ENCODE data around the gene CFAP52.
"Not testable (repeated sequence)": the region's sequence is repeated elsewhere in the genome, so short reads cannot be mapped to it uniquely, and the experiment has no call there.

Gene CFAP52

DNA sequence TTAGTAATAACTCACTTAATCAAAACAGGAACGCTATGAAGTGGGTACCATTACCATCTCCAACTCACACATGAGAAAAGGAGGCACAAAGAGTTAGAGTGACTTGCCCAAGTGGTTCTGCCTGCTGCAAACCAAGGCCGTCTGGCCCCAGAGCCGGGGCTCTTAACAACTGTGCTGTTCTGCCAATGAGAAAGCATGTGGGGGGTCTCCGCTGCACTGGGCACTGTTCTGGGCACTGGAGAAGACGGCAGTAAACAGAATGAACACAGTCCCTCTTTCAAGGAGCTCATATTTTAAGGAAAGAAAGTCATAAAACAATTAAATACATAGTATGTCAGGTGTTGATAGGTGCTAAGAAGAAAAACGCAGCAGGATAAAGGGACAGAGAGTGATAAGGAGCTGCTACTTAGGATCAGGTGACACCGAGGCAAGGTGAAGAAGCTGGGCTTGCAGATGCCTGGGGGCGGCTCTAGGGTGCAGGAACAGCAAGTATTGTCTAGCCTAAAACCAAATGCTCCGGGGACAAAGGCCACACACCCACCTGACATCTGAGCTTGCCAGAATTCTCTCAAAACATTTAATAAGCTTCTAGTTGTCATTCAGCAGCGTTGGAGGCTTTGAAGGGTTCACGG is 7.4 kb upstream of the CFAP52 start:
- H3K4me3 ChIP-seq (ENCODE audit: low read depth, low read length), result no peak overlapping the region

DNA sequence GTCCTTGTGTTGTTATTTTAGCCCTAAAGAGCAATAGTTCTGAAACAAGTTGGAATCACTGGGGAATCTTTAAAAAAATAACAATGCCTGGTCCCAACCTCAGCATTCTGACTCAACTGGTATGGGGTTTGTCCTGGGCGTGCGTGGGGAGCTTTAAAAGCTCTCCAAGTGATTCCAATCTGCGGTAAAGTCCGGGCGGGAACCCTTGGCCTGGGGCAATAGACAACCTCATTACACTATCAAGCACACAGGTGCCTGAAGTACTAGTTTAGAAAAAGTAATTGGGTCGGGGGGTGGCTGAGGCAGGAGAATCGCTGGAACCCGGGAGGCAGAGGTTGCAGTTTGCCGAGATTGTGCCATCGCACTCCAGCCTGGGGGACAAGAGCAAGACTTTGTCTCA is 5.2 kb upstream of the CFAP52 start:
- H3K4me3 ChIP-seq (ENCODE audit: low read depth, low read length), result no peak overlapping the region

DNA sequence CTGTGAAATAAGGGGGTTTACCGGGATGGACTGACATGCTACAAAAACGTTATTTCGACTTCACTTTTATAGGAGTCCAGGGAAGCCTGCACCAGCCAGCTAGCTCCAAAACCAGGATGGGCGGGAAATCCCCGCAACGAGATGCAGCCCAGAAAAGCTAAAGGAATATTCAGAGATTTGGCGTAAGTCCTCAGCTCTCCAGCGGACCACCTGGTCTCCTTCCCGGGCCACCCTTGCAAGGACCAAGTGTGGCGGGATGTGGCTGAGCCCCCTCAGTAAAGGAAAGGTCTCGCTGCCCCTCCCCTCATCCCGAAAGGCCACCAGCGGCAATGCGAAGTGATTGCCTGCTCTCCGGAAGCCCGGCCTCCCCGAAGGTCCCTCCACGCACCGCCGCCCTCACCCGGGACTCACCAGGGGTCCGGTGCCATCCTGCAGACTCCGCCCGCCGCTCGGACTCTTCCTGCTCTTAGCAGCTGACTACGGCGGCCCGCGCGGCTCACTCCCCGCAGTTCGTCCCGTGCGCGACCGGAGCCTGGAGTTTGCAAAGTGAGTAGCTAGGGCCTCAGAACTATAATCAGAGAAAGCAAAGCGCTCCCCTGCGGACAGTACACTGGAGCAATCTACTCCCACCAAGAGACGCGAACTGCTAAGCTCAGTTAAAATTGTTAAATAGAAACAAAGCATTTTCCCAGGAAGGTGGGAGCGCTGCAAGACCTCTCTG is 901 bp upstream of the CFAP52 start, which contains the start of gene STX8:
Gene STX8 (minus strand): TSS at position 440 of the 721 bp plus-strand sequence. CDS start 12 bp downstream, at position 428.
- H3K4me3 ChIP-seq (ENCODE audit: low read depth, low read length), result peak within 1 kb of the TSS; percentile 78

DNA sequence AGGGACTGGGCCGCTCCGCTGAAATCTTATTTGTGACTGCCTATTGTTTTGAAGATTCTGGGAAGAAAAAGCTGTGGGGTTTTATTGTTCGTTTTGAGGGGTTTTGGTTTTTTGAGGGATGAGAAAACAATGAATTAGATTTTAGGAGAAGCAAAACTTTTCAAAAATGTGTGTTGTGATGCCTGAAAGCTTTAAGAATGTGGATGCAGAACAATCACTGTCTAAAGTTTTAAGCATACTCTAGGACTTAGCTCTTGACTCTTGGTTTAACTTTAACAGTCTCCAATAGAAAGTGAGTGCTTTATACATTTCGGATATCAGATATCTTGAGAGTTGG is 899 bp downstream of the CFAP52 start:
- H3K4me3 ChIP-seq (ENCODE audit: low read depth, low read length), result no peak overlapping the region

DNA sequence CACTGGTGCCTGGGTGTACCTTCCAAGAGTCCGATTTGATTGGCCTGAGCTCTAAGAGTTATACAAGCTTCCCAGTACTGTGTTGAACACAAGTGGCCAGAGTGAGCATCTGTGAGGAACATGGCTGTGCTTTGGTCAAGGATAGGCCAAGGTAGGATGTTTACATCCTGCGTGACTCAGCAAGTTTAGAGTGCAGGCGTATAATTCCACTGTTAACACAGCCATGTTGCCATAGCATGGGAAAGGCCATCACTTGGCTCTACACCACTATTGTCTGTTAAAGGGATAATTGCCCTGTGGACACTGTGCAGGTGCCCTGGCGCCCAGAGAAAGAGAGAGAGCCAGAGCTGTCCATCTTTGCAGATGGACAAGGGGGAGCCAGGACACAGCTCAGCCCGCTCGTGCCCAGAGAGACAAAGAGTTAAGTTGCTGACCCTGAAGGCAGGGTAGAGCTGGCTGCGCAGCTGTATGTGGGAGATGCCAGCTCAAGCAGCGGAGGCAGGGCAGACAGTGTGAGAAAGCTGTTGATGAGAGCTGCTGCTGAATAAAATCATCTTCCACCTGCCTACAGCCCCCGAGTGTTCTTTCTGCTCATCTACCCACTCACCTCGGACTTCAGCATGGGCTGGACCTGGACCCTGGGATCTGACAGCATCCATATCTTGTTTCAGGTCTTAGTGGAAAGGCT is 11.7 kb downstream of the CFAP52 start:
- H3K4me3 ChIP-seq (ENCODE audit: low read depth, low read length), result no peak overlapping the region

DNA sequence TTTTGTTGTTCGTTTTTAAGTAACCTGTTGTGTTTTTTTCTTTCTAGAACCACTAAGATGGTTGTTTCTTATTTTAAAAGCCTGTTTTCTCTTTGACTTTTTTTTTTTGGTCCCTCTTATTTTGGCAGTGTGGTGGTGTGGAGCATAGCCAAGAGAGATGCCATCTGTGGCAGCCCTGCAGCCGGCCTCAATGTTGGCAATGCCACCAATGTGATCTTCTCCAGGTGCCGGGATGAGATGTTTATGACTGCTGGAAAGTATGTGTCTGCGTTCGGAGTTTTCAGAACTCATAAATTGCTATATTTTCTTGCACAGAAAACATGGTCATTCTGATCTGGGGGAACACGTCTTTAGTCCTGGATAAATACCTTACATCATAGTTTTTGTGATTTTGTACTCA is 17.6 kb downstream of the CFAP52 start:
- no peak overlapping the region for H3K4me3 ChIP-seq (ENCODE audit: low read depth, low read length)

DNA sequence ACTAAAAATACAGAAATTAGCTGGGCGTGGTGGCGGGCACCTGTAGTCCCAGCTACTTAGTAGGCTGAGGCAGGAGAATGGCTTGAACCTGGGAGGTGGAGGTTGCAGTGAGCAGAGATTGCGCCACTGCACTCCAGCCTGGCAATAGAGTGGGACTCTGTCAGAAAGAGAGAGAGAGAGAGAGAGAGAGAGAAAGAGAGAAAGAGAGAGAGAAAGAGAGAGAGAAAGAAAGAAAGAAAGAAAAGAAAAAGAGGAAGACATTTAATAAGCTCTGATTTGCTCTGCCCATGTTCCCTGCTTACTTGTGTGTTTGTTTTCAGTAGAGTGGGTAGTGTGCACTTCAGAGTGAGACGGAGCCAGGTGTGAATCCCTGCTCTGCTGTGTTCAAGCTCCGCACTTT is 21.2 kb downstream of the CFAP52 start:
- H3K4me3 ChIP-seq (ENCODE audit: low read depth, low read length), result not testable (repeated sequence)

DNA sequence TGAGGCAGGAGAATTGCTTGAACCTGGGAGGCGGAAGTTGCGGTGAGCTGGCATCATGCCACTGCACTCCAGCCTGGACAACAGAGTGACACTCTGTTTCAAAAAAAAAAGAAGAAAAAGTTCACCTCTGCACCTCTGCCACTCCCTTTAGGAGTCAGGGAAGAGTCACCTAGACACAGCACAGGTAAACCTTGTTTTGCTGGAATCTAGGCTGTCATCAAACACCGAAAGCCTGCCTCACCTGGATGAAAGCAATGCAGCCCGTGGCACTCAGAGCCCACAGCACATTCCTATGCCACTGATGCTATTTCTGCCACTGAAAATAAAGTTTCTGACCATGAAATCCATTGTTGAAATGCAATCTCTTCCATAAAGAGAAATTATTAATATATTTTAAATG is 22.2 kb downstream of the CFAP52 start:
- H3K4me3 ChIP-seq (ENCODE audit: low read depth, low read length), result no peak overlapping the region

DNA sequence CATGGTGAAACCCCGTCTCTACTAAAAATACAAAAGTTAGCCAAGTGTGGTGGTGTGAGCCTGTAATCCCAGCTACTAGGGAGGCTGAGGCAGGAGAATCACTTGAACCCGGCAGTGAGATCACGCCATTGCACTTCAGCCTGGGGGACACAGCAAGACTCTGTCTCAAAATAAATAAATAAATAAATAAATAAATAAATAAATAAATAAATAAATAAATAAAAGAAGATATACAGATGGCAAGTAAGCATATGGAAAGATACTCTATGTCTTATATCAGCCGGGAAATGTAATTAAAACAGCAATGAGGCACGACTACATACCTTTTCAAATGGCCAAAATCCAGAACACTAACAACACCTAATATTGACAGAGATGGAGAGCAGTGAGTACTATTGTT is 28.1 kb downstream of the CFAP52 start:
- H3K4me3 ChIP-seq (ENCODE audit: low read depth, low read length), result not testable (repeated sequence)

DNA sequence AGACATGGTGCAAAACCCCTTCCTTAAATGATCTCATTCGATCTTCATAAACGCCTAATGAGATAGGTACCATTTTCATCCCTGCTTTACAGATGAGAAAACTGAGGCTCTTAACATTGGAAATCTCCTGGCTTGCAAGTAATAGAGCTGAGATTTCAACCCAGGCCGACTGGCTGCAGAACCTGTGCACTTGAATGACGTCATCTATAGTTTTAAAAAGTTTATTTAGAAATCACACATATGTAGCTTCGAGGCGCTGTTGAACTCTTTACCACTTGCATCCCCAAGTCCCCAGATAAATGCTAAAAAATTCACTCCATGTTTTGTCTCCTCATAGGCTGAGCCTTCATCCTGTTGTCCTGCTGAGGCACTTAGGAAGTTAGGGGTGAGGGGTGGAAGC is 30.0 kb downstream of the CFAP52 start:
- no peak overlapping the region for H3K4me3 ChIP-seq (ENCODE audit: low read depth, low read length)

DNA sequence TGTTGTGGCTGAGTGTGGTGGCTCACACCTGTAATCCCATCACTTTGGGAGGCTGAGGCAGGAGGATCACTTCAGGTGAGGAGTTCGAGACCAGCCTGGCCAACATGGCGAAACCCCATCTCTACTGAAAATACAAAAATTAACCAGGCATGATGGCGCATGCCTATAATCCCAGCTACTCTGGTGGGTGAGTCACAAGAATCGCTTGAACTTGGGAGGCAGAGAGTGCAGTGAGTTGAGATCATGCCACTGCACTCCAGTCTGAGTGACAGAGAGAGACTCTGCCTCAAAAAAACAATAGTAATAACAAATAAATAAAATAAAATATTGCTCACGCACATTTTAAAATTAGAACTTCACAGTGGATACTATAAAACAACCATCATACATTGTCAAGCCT is 30.6 kb downstream of the CFAP52 start:
- H3K4me3 ChIP-seq (ENCODE audit: low read depth, low read length), result not testable (repeated sequence)

DNA sequence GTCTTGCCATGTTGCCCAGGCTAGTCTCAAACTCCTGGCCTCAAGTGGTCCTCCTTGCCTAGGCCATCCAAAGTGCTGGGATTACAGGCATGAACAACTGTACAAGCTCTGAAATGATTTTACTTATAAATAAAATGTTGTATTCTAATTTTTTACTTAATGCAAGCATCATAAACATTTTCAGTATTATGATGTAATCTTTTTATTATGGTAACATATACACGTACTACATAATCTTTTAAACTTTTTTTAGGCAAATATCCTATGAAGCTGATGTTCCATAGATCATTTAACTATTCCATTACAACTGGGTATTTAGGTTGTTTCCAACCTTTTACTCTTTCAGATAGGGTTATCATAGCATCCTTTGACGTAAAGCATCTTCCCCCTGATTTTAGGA is 35.1 kb downstream of the CFAP52 start:
- H3K4me3 ChIP-seq (ENCODE audit: low read depth, low read length), result no peak overlapping the region

DNA sequence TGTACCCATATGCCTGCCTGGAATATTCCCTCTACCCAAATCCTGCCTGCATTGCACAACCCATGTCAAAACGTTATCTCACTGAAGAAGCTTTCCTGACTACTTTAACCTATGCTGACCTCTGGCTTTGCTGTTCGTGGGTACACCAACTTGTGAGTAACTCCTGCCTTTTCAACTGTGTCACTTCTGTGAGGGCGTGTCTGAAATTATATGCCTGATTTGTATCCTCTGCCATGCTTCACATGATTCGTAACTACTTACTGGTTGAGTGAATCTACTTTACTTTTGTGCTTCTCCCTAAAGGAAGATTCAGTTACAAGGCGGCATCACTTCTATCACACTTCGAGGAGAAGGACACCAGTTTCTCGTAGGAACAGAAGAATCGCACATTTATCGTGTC is 35.6 kb downstream of the CFAP52 start:
- no peak overlapping the region for H3K4me3 ChIP-seq (ENCODE audit: low read depth, low read length)

DNA sequence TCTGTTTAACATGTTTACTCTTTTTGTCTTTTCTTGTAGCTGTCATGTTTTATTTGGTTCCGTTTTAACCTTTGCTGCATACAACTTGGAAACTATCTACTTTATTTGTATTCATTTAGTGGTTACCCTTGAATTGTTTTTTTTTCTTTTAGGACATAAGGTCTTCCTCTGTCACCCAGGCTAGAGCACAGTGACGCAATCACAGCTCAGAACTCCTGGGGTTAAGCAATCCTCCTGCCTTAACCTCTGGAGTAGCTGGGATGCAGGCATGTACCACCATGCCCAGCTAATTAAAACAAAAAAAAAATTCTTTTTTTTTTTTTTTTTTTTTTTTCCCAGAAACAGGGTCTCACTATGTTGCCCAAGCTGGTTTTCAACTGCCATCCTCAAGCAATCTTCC is 39.0 kb downstream of the CFAP52 start:
- H3K4me3 ChIP-seq (ENCODE audit: low read depth, low read length), result no peak overlapping the region

DNA sequence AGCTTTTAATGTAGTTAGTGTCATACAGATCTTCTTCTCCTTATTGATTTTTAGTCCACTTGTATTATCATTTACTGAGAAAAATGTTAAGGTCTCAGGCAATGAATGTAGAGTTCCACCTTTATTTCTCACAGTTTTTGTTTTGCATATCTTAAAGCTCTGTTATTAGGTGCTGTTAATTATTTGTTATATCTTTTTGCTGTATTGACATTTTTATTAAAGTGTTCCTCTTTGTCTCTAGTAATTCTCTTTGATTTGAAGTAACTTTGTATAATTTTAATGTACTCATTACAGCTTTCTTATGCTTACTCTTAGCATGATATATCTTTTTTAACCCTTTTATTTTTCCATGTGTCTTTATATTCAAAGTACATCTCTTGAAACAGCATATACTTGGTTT is 46.5 kb downstream of the CFAP52 start:
- no peak overlapping the region for H3K4me3 ChIP-seq (ENCODE audit: low read depth, low read length)

DNA sequence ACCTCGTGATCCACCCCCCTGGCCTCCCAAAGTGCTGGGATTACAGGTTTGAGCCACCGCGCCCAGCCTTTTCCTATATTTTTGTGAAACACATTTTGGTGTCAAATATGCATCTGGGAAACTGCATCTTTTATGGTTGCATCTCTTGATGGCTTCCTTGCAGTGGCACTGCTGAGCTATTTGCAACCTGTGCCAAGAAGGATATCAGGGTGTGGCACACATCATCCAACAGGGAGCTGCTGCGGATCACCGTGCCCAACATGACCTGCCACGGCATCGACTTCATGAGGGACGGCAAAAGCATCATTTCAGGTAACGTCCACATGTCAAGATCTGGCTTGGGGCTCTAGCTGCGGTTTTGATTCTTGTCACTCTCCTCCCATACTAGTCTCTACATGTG is 52.1 kb downstream of the CFAP52 start:
- no peak overlapping the region for H3K4me3 ChIP-seq (ENCODE audit: low read depth, low read length)

DNA sequence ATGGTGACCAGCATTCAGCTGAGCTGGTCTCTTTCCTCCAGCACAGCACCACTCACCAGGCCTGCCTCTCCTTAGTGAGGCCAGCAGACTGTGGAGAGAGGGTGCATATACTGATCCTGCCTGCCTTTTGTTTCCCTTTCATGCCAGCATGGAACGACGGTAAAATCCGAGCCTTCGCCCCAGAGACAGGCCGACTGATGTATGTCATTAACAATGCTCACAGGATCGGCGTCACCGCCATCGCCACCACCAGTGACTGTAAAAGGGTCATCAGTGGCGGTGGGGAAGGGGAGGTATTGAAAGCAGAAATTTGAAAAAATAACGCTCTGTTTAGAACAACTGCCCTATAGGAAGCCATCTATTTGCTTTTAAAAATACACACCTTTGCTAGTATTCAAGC is 56.3 kb downstream of the CFAP52 start:
- H3K4me3 ChIP-seq (ENCODE audit: low read depth, low read length), result no peak overlapping the region

DNA sequence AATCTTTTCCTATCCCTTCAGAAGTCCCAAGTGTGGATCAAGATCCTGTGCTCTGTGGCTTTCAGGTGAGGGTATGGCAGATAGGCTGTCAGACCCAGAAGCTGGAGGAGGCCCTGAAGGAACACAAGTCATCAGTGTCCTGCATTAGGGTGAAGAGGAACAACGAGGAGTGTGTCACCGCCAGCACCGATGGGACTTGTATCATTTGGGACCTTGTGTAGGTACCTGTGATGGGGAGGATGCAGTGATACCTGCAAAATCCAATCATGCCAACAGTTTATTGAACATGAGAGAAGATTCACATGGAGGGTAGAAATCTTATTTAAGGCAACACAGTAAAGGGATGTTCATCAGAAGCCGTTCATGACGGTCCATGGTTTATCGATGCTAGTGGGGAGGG is 58.9 kb downstream of the CFAP52 start:
- H3K4me3 ChIP-seq (ENCODE audit: low read depth, low read length), result no peak overlapping the region

DNA sequence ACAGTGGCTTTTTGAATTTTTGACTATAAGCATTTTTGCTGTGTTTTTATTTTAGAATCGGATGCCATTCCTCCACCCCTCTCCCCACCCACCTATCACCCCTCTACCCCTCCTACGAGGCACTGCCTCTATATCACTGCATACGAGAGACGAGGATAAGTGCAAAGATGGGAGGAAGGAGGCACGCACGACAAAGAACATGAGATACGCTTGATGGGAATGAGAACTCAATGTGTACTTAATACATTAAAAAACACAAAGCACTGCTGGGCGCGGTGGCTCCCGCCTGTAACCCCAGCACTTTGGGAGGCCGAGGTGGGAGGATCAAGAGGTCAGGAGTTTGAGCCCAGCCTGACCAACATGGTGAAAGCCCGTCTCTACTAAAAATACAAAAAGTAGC is 60.1 kb downstream of the CFAP52 start:
- H3K4me3 ChIP-seq (ENCODE audit: low read depth, low read length), result no peak overlapping the region

DNA sequence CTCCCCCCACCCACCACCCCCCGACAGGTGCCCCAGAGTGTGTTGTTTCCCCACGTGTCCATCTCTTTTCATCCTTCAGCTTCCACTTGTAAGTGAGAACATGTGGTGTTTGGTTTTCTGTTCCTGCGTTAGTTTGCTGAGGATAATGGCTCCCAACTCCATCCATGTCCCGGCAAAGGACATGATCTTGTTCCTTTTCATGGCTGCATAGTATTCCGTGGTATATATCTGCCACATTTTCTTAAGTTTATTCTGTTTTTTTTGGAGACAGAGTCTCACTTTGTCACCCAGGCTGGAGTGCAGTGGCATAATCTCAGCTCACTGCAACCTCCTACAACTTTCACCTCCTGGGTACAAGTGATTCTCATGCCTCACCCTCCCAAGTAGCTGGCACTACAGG is 63.9 kb downstream of the CFAP52 start:
- H3K4me3 ChIP-seq (ENCODE audit: low read depth, low read length), result not testable (repeated sequence)

DNA sequence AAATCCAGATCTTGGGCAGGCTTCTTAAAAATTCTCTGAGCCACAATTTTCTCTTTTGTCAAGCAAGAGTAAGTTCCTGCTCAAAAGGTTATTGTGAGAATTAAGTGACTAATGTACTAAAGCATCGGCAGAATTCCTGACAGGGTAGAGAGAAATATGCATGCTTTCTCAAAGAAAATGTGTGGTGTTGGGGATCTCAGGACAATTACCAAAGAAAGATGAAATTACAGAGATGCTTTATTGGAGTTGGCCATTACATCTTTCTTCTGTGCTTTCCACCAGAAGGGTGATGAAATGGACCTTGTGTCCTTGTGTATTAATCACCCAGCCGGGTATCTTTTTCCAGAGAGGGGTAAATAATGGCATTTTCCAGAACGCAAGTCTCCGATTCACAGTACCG is 67.2 kb downstream of the CFAP52 start:
- no peak overlapping the region for H3K4me3 ChIP-seq (ENCODE audit: low read depth, low read length)
